ENCODE measurements around the gene PEG3. TPM values are rescaled to one million over a fixed set of nuclear protein-coding genes. Genes with fewer than 3 reads are reported as not detected.

PEG3 gene
- total and polyA plus RNA-seq, 10 donors = 0.20 to 11.3 (median 2.5) TPM

DNA sequence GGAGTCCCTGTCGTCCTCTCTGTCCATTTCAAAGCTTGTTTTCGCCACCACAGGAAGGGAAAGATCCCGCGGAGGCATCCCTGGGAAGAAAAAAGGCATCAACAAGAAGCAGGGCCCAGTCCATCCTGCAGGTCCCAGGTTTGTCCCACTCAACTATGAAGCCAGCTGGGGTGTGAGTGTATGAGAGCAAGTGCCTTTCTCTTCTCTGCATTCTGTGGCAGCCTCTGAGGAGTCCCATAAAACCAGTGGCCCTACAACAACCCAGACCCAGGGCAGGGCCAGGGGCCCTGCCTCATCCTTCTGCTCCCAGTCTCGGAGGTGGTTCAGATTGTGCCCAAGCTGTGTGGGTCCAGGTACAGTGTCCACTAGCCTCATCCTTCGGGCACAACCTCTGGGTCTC lies 18.9 kb downstream of the PEG3 start:
- Histone ChIP-seq H3K36me3 (peaks cover 0 to 7% (median 0%) of the 10 kb centered on the region in 6 donors), H3K4me1 (no peaks in the 10 kb centered on the region), H3K4me3 (no peak overlapping the region), H3K27me3 (replicated peaks in 1 of 7) (no peaks in the 10 kb centered on the region), H3K27ac (no peak overlapping the region), H3K9me3 (peaks cover 0 to 88% (median 36%) of the 10 kb centered on the region in 8 donors)
- TF ChIP-seq CTCF (IDR thresholded peaks at IDR 0.05 in 8 of 11, conservative IDR thresholded peaks at IDR 0.05 in 3 of 11) = no peak
- intact Hi-C loops (cut with DNase I; ENCODE audit: low total_unique reads) = no loop called here
- whole genome bisulfite sequencing, 5 donors = 72 to 85% (median 76%) methylated on average over 5 to 6 of the region's 6 CpGs
- no peak for DNase-seq

DNA sequence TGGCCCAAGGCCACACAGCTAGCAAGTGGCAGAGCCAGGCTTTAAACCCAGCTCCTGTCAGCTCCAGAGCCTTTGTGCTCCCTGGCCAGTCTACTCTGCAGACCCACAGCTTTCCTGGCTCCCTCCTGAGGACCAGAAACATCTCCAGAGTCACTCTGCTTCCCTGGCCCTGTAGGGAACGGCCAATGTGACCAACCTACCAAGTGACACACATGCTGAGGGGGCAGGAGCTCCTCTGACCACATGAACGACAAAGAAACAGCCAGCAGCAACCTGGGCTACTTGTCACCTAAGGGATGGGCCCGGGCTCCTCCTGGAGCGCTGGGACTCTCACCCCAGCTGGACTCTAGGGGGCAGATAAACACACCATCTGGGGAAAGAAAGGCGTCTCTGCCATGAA lies 19.3 kb downstream of the PEG3 start:
- no peak overlapping the region for H3K27ac ChIP-seq
- WGBS, 5 donors = 61 to 75% (median 70%) methylated on average over 5 of the region's 5 CpGs
- no peak for DNase-seq
- H3K36me3 ChIP-seq = peaks cover 0 to 7% (median 0%) of the 10 kb centered on the region in 6 donors
- H3K4me1 ChIP-seq = no peaks in the 10 kb centered on the region
- no peaks in the 10 kb centered on the region for H3K27me3 ChIP-seq (replicated peaks in 1 of 7)
- peaks cover 0 to 91% (median 39%) of the 10 kb centered on the region in 8 donors for H3K9me3 ChIP-seq
- intact Hi-C loops (cut with DNase I; ENCODE audit: low total_unique reads) = no loop called here
- no peak overlapping the region for H3K4me3 ChIP-seq
- TF ChIP-seq POLR2A (IDR thresholded peaks at IDR 0.05) (no peak), POLR2AphosphoS5 (IDR thresholded peaks at IDR 0.05) (no peak), CTCF (IDR thresholded peaks at IDR 0.05 in 8 of 11, conservative IDR thresholded peaks at IDR 0.05 in 3 of 11) (no peak)

GRCh38 chr19:56819166-56819565 lies 21.4 kb downstream of the PEG3 start:
- Histone ChIP-seq H3K27ac (no peak overlapping the region), H3K4me3 (no peak overlapping the region), H3K4me1 (no peaks in the 10 kb centered on the region), H3K27me3 (replicated peaks in 1 of 7) (no peaks in the 10 kb centered on the region), H3K9me3 (peaks cover 0 to 96% (median 49%) of the 10 kb centered on the region in 8 donors), H3K36me3 (peaks cover 0 to 7% (median 0%) of the 10 kb centered on the region in 6 donors)
- 67 to 88% (median 71%) methylated on average over 2 of the region's 2 CpGs for WGBS, 5 donors
- TF ChIP-seq POLR2A (IDR thresholded peaks at IDR 0.05) = no peak
- no peak for TF ChIP-seq POLR2AphosphoS5 (IDR thresholded peaks at IDR 0.05)
- TF ChIP-seq CTCF (IDR thresholded peaks at IDR 0.05 in 8 of 11, conservative IDR thresholded peaks at IDR 0.05 in 3 of 11) = no peak
- intact Hi-C loops (cut with DNase I; ENCODE audit: low total_unique reads) = no loop called here
- no peak for DNase-seq

DNA sequence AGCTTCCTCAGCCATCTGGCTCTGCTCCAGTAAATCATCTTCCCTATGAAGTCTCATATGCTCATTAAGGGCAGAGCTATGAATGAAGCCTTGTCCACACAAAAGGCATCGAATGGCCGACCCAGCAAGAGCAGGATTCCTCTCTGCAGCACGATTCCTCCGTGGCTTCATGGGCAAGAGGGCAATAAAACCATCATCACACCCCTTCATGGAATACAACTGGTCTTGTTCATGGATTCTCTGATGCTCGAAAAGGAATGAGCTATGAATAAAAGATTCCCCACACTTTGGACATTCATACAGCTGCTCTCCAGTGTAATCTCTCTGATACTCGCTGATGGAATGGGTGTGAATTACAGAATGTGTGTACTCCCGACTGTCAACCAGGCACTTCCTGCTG lies 25.9 kb downstream of the PEG3 start:
- intact Hi-C loops (cut with DNase I; ENCODE audit: low total_unique reads) = no loop called here
- Histone ChIP-seq H3K4me1 (no peaks in the 10 kb centered on the region), H3K27me3 (replicated peaks in 1 of 7) (no peaks in the 10 kb centered on the region), H3K36me3 (peaks cover 0 to 7% (median 0%) of the 10 kb centered on the region in 6 donors), H3K27ac (no peak overlapping the region), H3K9me3 (peaks cover 0 to 59% (median 30%) of the 10 kb centered on the region in 8 donors), H3K4me3 (no peak overlapping the region)
- TF ChIP-seq POLR2AphosphoS5 (IDR thresholded peaks at IDR 0.05) = no peak
- no peak for TF ChIP-seq POLR2A (IDR thresholded peaks at IDR 0.05)
- no peak for TF ChIP-seq CTCF (IDR thresholded peaks at IDR 0.05 in 8 of 11, conservative IDR thresholded peaks at IDR 0.05 in 3 of 11)
- 71 to 87% (median 80%) methylated on average over 7 of the region's 7 CpGs for WGBS, 5 donors
- no peak for DNase-seq
